HEK293T (cell line): ENCODE data around the gene ALPK1.
"Not testable (repeated sequence)": the region's sequence is repeated elsewhere in the genome, so short reads cannot be mapped to it uniquely, and the experiment has no call there.

Experiments used
- CTCF ChIA-PET: fragments of 350-600 bp; formaldehyde crosslinking; extraction: SDS; loops from one replicate; lab custom pipeline; 2021; ENCODE audit warnings: antibody characterized with exemption, inconsistent platforms; lab: Yijun Ruan, JAX
- POLR2A ChIA-PET: fragments of 350-600 bp; formaldehyde crosslinking; extraction: SDS; loops from one replicate; lab custom pipeline; 2020; ENCODE audit warnings: antibody characterized with exemption, inconsistent platforms; lab: Yijun Ruan, JAX
- DNase-seq: peaks from one replicate; pipeline ENCODE4 v3.0.0; 2012; ENCODE audit warnings: mixed read lengths; ENCODE audit errors: extremely low spot score
- ARNT ChIP-seq: fragments of 450-650 bp; IDR thresholded peaks from 2 replicates; pipeline ENCODE4 v1.6.1; 2017; ENCODE audit warnings: mild to moderate bottlenecking
- BHLHE40 ChIP-seq: fragments of 450-650 bp; IDR thresholded peaks from 2 replicates; pipeline ENCODE4 v1.6.1; 2016; ENCODE audit warnings: mild to moderate bottlenecking, moderate library complexity, borderline replicate concordance
- CTBP1 ChIP-seq: fragments of 450-650 bp; IDR thresholded peaks from 2 replicates; pipeline ENCODE4 v1.6.1; 2016; ENCODE audit warnings: borderline replicate concordance
- ELF4 ChIP-seq: fragments of 450-650 bp; IDR thresholded peaks from 2 replicates; pipeline ENCODE4 v1.6.1; 2017; ENCODE audit warnings: antibody characterized with exemption
- FOXA1 ChIP-seq: fragments of 450-650 bp; IDR thresholded peaks from 2 replicates; pipeline ENCODE4 v1.6.1; 2016; ENCODE audit warnings: mild to moderate bottlenecking
- FOXK2 ChIP-seq: fragments of 450-650 bp; IDR thresholded peaks from 2 replicates; pipeline ENCODE4 v1.6.1; 2016; ENCODE audit warnings: mild to moderate bottlenecking
- FOXM1 ChIP-seq: fragments of 450-650 bp; IDR thresholded peaks from 2 replicates; pipeline ENCODE4 v1.6.1; 2017; ENCODE audit warnings: mild to moderate bottlenecking, borderline replicate concordance
- HDGF ChIP-seq: fragments of 450-650 bp; IDR thresholded peaks from 2 replicates; pipeline ENCODE4 v1.6.1; 2017; ENCODE audit warnings: antibody characterized with exemption, borderline replicate concordance
- L3MBTL2 ChIP-seq: fragments of 450-650 bp; conservative IDR thresholded peaks from 2 replicates; pipeline ENCODE4 v1.6.1; 2016; ENCODE audit warnings: mild to moderate bottlenecking
- LEF1 ChIP-seq: fragments of 450-650 bp; IDR thresholded peaks from 2 replicates; pipeline ENCODE4 v1.6.1; 2017; ENCODE audit warnings: mild to moderate bottlenecking, borderline replicate concordance
- NFRKB ChIP-seq: fragments of 450-650 bp; IDR thresholded peaks from 2 replicates; pipeline ENCODE4 v1.6.1; 2016; ENCODE audit warnings: mild to moderate bottlenecking, moderate library complexity
- SP1 ChIP-seq: fragments of 450-650 bp; IDR thresholded peaks from 2 replicates; pipeline ENCODE4 v1.6.1; 2017
- SUZ12 ChIP-seq: fragments of 450-650 bp; IDR thresholded peaks from 2 replicates; pipeline ENCODE4 v1.6.1; 2016; ENCODE audit warnings: mild to moderate bottlenecking
- TARDBP ChIP-seq: fragments of 450-650 bp; IDR thresholded peaks from 2 replicates; pipeline ENCODE4 v1.6.1; 2016
- ZNF384 ChIP-seq: fragments of 450-650 bp; IDR thresholded peaks from 2 replicates; pipeline ENCODE4 v1.6.1; 2016
- TF ChIP-seq, protein P1 (sequence below): fragments of 450-650 bp; IDR thresholded peaks from 2 replicates; pipeline ENCODE4 v1.6.1; 2016

The ALPK1 gene

GRCh38 chr4:112289407-112290253 lies 7.5 kb upstream of the ALPK1 start:
- ChIA-PET POLR2A (interaction anchor here (0.6 kb wide), 1 partner anchor 9 kb away, joined by 3 read pairs; no protein-coding TSS in a partner anchor), CTCF (interaction anchor here (0.7 kb wide), 1 partner anchor 75 kb away, joined by 3 read pairs; no protein-coding TSS in a partner anchor)
- TF ChIP-seq FOXM1, result no peak
- TF ChIP-seq ZNF384, result no peak
- TF ChIP-seq BHLHE40, result no peak
- TF ChIP-seq ARNT, result no peak
- DNase-seq, result no peak

GRCh38 chr4:112290341-112290740 lies 6.8 kb upstream of the ALPK1 start:
- TF ChIP-seq, protein P1, sequence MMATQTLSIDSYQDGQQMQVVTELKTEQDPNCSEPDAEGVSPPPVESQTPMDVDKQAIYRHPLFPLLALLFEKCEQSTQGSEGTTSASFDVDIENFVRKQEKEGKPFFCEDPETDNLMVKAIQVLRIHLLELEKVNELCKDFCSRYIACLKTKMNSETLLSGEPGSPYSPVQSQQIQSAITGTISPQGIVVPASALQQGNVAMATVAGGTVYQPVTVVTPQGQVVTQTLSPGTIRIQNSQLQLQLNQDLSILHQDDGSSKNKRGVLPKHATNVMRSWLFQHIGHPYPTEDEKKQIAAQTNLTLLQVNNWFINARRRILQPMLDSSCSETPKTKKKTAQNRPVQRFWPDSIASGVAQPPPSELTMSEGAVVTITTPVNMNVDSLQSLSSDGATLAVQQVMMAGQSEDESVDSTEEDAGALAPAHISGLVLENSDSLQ, result no peak
- TF ChIP-seq HDGF (no peak), ZNF384 (no peak), CTBP1 (no peak), LEF1 (no peak), SUZ12 (no peak), FOXA1 (no peak), ELF4 (no peak), TARDBP (no peak), L3MBTL2 (no peak), FOXM1 (no peak), ARNT (no peak), NFRKB (no peak), BHLHE40 (no peak), SP1 (no peak), FOXK2 (no peak)
- POLR2A ChIA-PET, result no interaction called here
- no peak for DNase-seq
- CTCF ChIA-PET, result no interaction called here

GRCh38 chr4:112299721-112300120 lies 2.6 kb downstream of the ALPK1 start:
- DNase-seq, result no peak
- ChIA-PET POLR2A (no interaction called here), CTCF (no interaction called here)
- TF ChIP-seq ZNF384 (no peak), ELF4 (no peak), CTBP1 (no peak), FOXA1 (no peak), TARDBP (no peak), FOXM1 (no peak), L3MBTL2 (no peak), LEF1 (no peak), BHLHE40 (no peak), ARNT (no peak), FOXK2 (no peak)
- TF ChIP-seq, protein P1, result no peak

GRCh38 chr4:112302320-112303274 lies 5.4 kb downstream of the ALPK1 start:
- no peak for DNase-seq
- TF ChIP-seq LEF1 (no peak), CTBP1 (no peak), FOXA1 (no peak), ELF4 (no peak), TARDBP (no peak), ZNF384 (no peak), L3MBTL2 (no peak), SUZ12 (no peak), BHLHE40 (no peak), NFRKB (no peak), SP1 (no peak), HDGF (no peak), FOXK2 (no peak), ARNT (no peak), FOXM1 (no peak)
- TF ChIP-seq, protein P1, result no peak
- POLR2A ChIA-PET, result no interaction called here
- CTCF ChIA-PET, result no interaction called here

- CTCF ChIA-PET, POLR2A ChIA-PET, DNase-seq: not testable (repeated sequence)
These were observed 8.3 kb downstream of the ALPK1 start for GRCh38 chr4:112305477-112305876.

- POLR2A ChIA-PET, result interaction anchor here (1.2 kb wide), 1 partner anchor 12 kb away, joined by 5 read pairs; the partner anchor contains the start of gene ALPK1
- CTCF ChIA-PET, result interaction anchor here (0.9 to 2.3 kb wide), 2 partner anchors 12 to 22 kb away, joined by 3 to 7 read pairs; no protein-coding TSS in a partner anchor
- DNase-seq, result not testable (repeated sequence)
These were observed 12.2 kb downstream of the ALPK1 start for GRCh38 chr4:112309263-112309791.
